Stimulated activated CD4-positive, alpha-beta T cell treated with anti-CD3 and anti-CD28 coated beads, TNF-alpha, amount 100 ng/mL, for 24 hours (primary cell): ENCODE data around the gene CSTF3.
"Not testable (repeated sequence)": the region's sequence is repeated elsewhere in the genome, so short reads cannot be mapped to it uniquely, and the experiment has no call there.

Source experiments
- DNase-seq, 3 experiments: peaks; one replicate each; pipeline ENCODE4 v3.0.0-alpha.2; 2020; ENCODE audit warnings: low read depth in 3 of 3

Gene CSTF3

DNA sequence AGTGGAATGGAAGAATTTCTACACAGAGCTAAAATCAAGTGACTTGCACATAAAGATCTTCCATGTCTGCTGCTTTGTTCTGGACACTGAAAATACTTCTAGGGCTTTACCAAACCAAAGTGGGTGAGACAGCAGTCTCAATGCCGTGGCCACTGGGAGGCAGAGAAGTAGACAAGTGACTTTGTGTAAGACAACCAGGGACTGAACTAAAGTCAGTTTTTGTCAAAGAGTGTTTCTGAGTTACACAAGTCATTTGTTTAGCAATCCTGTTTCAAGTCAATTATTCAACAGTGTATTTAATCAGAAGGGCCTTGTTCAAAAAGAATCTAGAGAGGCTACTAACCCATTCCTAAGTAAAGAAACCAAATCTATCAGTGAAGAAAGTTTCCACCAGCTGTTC, 75.3 kb downstream of the CSTF3 start:
- DNase-seq: no peak

DNA sequence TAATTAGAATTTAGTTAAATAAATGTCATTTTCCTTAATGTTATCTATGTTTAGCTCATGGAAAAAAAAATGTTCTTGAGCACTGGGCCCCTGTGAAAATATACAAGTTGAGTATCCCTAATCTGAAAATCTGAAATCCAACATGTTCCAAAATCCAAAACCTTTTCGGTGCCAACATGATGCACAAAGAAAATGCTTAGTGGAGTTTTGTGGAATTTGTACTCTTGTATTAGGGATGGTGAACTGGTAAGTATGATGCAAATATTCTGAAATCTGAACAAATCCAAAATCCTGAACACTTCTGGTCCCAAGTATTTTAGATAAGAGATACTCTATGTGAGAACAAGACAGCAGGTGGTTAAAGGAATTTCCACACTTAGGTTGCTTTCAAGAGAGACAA, 77.4 kb downstream of the CSTF3 start:
- DNase-seq: no peak

- no peak for DNase-seq
Observed at GRCh38 chr11:33072465-33072864, 88.8 kb downstream of the CSTF3 start.

DNA sequence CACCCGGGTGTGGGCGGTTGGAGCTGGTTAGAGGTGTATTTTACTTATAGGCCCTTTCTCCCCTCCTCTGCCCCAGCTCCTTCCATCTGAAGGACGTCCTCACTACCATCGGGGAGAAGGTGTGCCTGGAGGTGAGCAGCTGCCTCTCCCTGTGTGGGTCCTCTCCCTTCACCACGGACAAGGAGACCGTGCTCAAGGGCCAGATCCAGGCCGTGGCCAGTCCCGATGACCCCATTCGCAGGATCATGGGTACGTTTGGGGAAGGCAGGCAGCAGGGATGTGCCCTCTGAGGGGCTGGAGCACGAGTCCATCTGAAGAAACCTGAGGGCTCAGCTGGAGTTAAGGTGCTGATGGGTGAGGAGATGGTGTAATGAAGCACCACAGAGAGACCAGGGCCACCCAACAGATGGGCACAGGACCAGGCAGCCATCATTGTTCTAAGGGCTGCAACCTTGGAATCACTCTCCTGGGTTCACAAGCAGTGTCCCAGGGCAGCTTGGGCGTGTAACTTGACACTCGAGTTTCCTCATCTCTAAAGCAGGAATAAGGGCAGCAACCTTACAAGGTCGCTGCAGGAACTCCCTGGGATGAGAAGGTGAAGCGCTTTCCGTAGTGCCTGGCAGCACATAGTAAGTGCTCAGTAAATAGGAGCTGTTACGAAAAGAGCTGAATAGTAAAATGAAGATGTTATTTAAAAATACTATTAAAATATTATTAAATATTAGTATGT, 92.5 kb downstream of the CSTF3 start:
- no peak for DNase-seq

GRCh38 chr11:33067294-33067693, 94.0 kb downstream of the CSTF3 start:
- no peak for DNase-seq

GRCh38 chr11:33065445-33066178, 95.7 kb downstream of the CSTF3 start:
- peak; percentile 42 to 71 (median 65) for DNase-seq

DNA sequence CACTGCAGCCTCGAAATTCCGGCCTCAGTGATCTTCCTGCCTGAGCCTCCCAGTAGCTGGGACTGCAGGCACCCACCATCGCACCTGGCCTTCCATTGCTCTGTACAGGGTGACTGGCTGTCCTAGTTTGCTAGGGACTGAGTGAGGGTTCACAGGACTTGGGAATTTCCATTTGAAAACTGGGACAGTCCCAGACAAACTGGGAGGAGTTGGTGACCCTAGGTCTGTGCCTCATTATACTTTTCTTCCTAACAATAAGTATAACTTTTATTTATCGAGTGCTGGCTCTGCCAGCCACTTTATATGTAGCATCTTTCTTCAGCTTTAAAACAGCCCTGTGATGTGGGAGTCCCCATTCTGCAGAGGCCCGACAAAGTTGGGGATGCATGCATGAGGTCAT, 96.4 kb downstream of the CSTF3 start:
- no peak for DNase-seq

GRCh38 chr11:33064033-33064825, 97.1 kb downstream of the CSTF3 start:
- no peak for DNase-seq

GRCh38 chr11:33063326-33063881, 97.9 kb downstream of the CSTF3 start:
- DNase-seq: no peak

DNA sequence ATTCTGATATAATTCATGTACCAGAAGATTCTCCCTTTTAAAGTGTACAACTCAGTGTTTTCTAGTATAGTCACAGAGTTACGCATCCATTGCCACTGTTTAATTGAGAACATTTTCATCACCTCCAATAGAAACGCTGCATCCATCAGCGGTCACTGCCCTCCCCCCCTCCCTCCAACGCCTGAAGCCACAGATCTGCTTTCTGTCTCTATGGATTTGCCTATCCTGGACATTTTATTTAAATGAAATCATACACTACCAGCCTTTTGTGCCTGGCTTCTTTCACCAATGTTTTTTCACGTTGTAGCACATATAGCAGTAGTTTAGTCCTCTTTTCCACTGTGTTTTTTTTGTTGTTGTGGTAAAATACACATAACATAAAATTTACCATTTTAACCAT, 99.1 kb downstream of the CSTF3 start:
- DNase-seq: no peak

- no peak for DNase-seq
Observed at GRCh38 chr11:33060271-33060670, 101.0 kb downstream of the CSTF3 start.

GRCh38 chr11:33059331-33060007, 101.8 kb downstream of the CSTF3 start:
- DNase-seq: no peak

DNA sequence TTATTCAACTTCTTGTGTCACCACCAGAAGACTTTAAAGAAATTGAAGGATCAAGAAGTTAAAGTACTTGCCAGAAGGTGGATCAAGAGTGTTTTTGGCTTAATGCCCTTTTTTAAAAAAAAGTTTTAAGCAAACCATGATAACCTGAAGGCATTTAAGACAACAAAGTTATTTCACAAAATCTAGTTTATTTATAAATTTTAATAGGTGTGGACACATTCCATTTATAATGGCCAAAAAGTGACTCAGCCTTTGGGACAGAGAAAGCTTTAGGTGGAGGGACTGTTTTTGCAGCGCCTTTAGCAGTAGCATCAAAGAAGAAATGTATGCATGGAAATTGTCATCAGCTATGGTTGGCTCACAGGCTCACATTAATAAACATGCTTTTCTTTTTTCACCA, 104.0 kb downstream of the CSTF3 start:
- no peak for DNase-seq

- no peak for DNase-seq
Observed at GRCh38 chr11:33055375-33055774, 105.9 kb downstream of the CSTF3 start.

GRCh38 chr11:33052231-33052630, 109.0 kb downstream of the CSTF3 start:
- no peak for DNase-seq

GRCh38 chr11:33049565-33050408, 111.5 kb downstream of the CSTF3 start:
- DNase-seq: not testable (repeated sequence)

DNA sequence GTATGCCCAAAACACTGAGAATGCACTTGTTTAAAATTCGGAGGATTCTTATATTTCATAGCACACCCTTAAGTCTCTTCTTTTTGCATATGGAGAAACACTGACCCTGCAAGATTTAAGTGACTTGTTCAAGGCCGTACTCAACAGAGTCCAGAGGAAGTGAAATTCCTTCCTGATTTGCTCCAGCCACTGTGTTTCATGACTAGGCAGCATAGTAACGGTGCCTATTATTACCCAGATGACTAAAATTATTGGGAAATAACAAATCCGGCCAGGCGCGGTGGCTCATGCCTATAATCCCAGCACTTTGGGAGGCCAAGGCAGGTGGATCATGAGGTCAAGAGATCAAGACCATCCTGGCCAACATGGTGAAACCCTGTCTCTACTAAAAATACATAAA, 112.6 kb downstream of the CSTF3 start:
- DNase-seq: not testable (repeated sequence)

DNA sequence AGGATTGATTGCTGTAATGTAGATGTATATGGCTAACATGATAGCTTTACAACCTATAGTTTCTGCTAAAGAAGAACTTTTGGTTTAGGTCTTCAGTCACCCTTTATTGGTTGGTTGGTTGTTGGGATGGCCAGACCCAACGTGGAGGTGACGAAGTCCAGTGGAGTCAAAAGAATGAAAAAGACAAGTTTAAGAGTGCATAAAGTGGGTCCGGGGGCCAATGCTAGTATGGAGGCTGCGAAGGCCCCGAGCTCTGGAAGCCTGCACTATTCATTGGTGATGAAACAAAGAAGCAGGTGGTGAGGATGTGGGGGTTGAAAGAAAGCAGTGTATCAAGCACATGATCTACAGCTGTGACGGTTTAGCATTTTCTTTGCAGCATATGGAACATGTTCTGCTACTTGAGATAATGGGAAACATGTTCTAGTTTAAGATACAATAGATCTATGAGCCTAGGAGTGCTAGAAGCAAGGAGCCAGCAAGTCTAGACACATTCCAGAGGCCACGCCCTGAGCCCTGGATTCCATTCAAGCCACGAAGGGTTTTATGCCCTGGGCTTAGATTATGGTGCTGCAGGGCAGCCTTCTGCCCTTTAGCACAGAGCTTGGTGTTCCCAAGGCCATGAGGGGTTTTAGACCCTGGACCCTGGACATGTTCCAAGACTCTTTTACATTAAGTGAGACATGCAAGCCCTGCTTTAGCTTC, 115.6 kb downstream of the CSTF3 start:
- no peak for DNase-seq

GRCh38 chr11:33044285-33044756, 117.0 kb downstream of the CSTF3 start:
- no peak for DNase-seq
